ENCODE measurements around the gene UNC50. TPM values are rescaled to one million over a fixed set of nuclear protein-coding genes. Genes with fewer than 3 reads are reported as not detected.

UNC50 gene
- total RNA-seq, 4 donors from 2014 or later: 30.3 to 43.1 (median 30.5) TPM

DNA sequence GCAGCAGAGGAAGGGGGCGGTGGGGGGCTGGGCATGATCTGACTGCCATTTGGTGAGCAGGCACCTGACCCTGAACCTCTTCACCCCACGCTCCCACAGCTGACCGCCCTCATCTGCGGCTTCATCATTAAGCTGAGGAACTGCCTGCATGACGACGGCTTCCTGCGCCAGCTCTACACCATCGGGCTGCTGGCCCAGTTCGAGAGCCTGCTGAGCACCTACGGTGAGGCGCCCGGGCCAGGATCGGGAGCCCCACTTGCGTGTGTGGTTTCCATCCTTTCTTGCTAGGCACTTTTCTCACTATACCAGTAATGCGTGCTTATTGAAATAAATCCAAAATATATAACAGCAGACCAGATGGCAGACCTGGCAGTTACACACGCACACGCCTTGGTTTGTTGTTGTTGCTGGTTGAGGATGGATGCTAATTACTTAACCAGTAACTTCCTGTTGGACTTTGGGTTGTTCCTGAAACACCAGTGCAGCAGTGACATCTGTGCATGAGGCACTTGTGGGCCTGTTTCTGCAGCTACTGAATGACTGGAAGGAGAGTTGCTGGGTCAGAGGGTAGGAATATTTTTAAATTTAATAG lies 43.8 kb upstream of the UNC50 start:
- Histone ChIP-seq H3K36me3 (peaks cover 0 to 49% of the 10 kb centered on the region in 2 donors), H3K4me3 (no peak overlapping the region), H3K27me3 (no peaks in the 10 kb centered on the region), H3K4me1 (peaks cover 7 to 23% of the 10 kb centered on the region in 2 donors), H3K27ac (peak overlapping the region in 2 of 4 donors; percentile 32 to 43), H3K9me3 (no peaks in the 10 kb centered on the region)
- DNase-seq (no peak), ATAC-seq (no peak)
- in situ Hi-C loops (cut with MboI; ENCODE audit: low sequenced_read_pairs in 4 of 4): loop anchor here in 1 of 4 donors (25.0 kb wide), 1 partner anchor 152 kb away; no protein-coding TSS in a partner anchor
- intact Hi-C loops (cut with DNase I; ENCODE audit: low total_unique reads): loop anchor here (10.0 kb wide), 1 partner anchor 150 kb away; no protein-coding TSS in a partner anchor
- TF ChIP-seq, protein P1, sequence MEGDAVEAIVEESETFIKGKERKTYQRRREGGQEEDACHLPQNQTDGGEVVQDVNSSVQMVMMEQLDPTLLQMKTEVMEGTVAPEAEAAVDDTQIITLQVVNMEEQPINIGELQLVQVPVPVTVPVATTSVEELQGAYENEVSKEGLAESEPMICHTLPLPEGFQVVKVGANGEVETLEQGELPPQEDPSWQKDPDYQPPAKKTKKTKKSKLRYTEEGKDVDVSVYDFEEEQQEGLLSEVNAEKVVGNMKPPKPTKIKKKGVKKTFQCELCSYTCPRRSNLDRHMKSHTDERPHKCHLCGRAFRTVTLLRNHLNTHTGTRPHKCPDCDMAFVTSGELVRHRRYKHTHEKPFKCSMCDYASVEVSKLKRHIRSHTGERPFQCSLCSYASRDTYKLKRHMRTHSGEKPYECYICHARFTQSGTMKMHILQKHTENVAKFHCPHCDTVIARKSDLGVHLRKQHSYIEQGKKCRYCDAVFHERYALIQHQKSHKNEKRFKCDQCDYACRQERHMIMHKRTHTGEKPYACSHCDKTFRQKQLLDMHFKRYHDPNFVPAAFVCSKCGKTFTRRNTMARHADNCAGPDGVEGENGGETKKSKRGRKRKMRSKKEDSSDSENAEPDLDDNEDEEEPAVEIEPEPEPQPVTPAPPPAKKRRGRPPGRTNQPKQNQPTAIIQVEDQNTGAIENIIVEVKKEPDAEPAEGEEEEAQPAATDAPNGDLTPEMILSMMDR (IDR thresholded peaks at IDR 0.05 in 4 of 5, conservative IDR thresholded peaks at IDR 0.05 in 1 of 5): no peak
- no peak for TF ChIP-seq POLR2A (IDR thresholded peaks at IDR 0.05)

DNA sequence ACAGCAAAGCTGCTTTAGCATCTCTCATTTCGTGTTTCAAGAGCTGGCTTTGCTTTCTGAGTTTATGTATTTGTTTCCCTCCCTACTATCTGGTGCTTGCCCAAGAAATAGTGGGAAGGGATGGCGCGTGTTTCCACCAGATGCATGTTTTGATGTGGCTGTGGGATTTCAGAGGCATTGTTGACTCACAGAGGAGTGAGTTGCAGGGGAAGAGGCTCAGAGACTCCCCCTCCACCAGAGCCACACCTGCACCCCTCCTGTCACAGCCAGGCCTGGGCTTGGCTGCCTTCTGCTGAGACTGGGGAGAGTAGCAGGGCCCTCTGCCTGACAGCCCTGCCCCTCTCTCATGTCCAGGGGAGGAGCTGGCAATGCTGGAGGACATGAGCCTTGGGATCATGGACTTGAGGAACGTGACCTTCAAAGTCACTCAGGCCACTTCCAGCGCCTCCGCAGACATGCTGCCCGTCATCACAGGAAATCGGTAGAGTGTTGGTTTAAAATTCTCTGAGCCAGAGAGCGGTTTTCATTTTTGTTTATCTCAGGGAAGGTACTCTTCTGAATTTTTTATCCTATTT lies 43.0 kb upstream of the UNC50 start:
- Histone ChIP-seq H3K4me3 (no peak overlapping the region), H3K9me3 (no peaks in the 10 kb centered on the region), H3K36me3 (peaks cover 0 to 52% of the 10 kb centered on the region in 2 donors), H3K4me1 (peaks cover 7 to 20% of the 10 kb centered on the region in 2 donors), H3K27ac (peak overlapping the region in 1 of 4 donors; percentile 9), H3K27me3 (no peaks in the 10 kb centered on the region)
- in situ Hi-C loops (cut with MboI; ENCODE audit: low sequenced_read_pairs in 4 of 4): loop anchor here in 1 of 4 donors (25.0 kb wide), 1 partner anchor 153 kb away; no protein-coding TSS in a partner anchor
- no peak for ATAC-seq
- intact Hi-C loops (cut with DNase I; ENCODE audit: low total_unique reads): loop anchor here (10.0 kb wide), 1 partner anchor 151 kb away; no protein-coding TSS in a partner anchor
- DNase-seq: no peak
- no peak for TF ChIP-seq POLR2A (IDR thresholded peaks at IDR 0.05)
- TF ChIP-seq, protein P1 (IDR thresholded peaks at IDR 0.05 in 4 of 5, conservative IDR thresholded peaks at IDR 0.05 in 1 of 5): no peak

DNA sequence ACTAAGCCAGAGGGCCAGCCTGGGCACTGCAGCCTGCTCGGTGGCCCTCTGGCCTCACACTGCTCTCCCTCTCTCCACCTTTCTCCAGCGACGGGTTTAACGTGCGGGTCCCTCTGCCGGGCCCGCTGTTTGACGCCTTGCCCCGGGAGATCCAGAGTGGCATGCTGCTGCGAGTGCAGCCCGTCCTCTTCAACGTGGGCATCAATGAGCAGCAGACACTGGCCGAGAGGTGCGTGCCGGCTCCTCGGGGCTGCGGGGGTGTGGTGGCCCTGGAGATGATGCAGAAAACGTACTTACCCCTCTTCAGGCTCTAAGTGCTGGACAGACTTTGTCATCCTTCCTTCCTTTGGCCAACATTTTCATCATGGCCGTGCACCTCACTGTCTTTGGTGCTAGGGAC lies 42.4 kb upstream of the UNC50 start:
- intact Hi-C loops (cut with DNase I; ENCODE audit: low total_unique reads): loop anchor here (10.0 kb wide), 1 partner anchor 151 kb away; no protein-coding TSS in a partner anchor
- Histone ChIP-seq H3K27me3 (no peaks in the 10 kb centered on the region), H3K4me3 (no peak overlapping the region), H3K9me3 (no peaks in the 10 kb centered on the region), H3K4me1 (peaks cover 7 to 20% of the 10 kb centered on the region in 2 donors), H3K27ac (no peak overlapping the region), H3K36me3 (peaks cover 0 to 57% of the 10 kb centered on the region in 2 donors)
- TF ChIP-seq POLR2A (IDR thresholded peaks at IDR 0.05): no peak
- TF ChIP-seq, protein P1 (IDR thresholded peaks at IDR 0.05 in 4 of 5, conservative IDR thresholded peaks at IDR 0.05 in 1 of 5): no peak
- DNase-seq (no peak), ATAC-seq (no peak)
- in situ Hi-C loops (cut with MboI; ENCODE audit: low sequenced_read_pairs in 4 of 4): loop anchor here in 1 of 4 donors (25.0 kb wide), 1 partner anchor 154 kb away; no protein-coding TSS in a partner anchor

- Histone ChIP-seq H3K36me3 (peaks cover 0 to 62% of the 10 kb centered on the region in 2 donors), H3K4me1 (peaks cover 0 to 5% of the 10 kb centered on the region in 2 donors), H3K27ac (no peak overlapping the region), H3K4me3 (no peak overlapping the region), H3K27me3 (no peaks in the 10 kb centered on the region), H3K9me3 (no peaks in the 10 kb centered on the region)
- ATAC-seq (no peak), DNase-seq (no peak)
- TF ChIP-seq POLR2A (IDR thresholded peaks at IDR 0.05): no peak
- TF ChIP-seq, protein P1 (IDR thresholded peaks at IDR 0.05 in 4 of 5, conservative IDR thresholded peaks at IDR 0.05 in 1 of 5): no peak
- intact Hi-C loops (cut with DNase I; ENCODE audit: low total_unique reads): loop anchor here (10.0 kb wide), 1 partner anchor 154 kb away; no protein-coding TSS in a partner anchor
- in situ Hi-C loops (cut with MboI; ENCODE audit: low sequenced_read_pairs in 4 of 4): loop anchor here in 1 of 4 donors (25.0 kb wide), 1 partner anchor 156 kb away; no protein-coding TSS in a partner anchor
These were observed 40.0 kb upstream of the UNC50 start for GRCh38 chr2:98568161-98568956.
